A549 (cell line): Measurements from ENCODE around the gene BCAT1.

Source experiments
- BHLHE40 ChIP-seq: IDR thresholded peaks from 2 replicates; pipeline ENCODE4 v1.6.1; 2012; ENCODE audit warnings: low read depth, low read length, inconsistent platforms
- CEBPB ChIP-seq, 2 experiments: fragments of >200 bp in 1 of 2; sonication (Bioruptor Twin) in 1 of 2; formaldehyde crosslinking in 1 of 2; IDR thresholded peaks; 2 replicates each; pipeline ENCODE4 v1.6.1; 2012 to 2016
- EP300 ChIP-seq, 2 experiments: fragments of >200 bp; sonication (Bioruptor Twin); formaldehyde crosslinking; IDR thresholded peaks; 2 replicates in 1 of 2; 3 replicates in 1 of 2; pipeline ENCODE4 v1.6.1; 2016 to 2017
- HMGXB4 ChIP-seq: fragments of 250-450 bp; sonication (Bioruptor Pico); IDR thresholded peaks from 2 replicates; pipeline ENCODE4 v1.5.0; 2021; ENCODE audit warnings: mild to moderate bottlenecking, moderate library complexity, borderline replicate concordance
- JUNB ChIP-seq: fragments of >200 bp; sonication (Bioruptor Twin); formaldehyde crosslinking; IDR thresholded peaks from 2 replicates; pipeline ENCODE4 v1.6.1; 2016
- KDM1A ChIP-seq: fragments of 200-600 bp; sonication (generic); IDR thresholded peaks from 2 replicates; pipeline ENCODE4 v1.6.1; 2016; ENCODE audit warnings: low read depth, mild to moderate bottlenecking
- MAFK ChIP-seq: fragments of 450-650 bp; IDR thresholded peaks from 2 replicates; pipeline ENCODE4 v1.6.1; 2014; ENCODE audit not compliant: partially characterized antibody
- POLR2A ChIP-seq: IDR thresholded peaks from 2 replicates; pipeline ENCODE4 v1.6.1; 2012; ENCODE audit warnings: mild to moderate bottlenecking, low read length
- RAD21 ChIP-seq, 2 experiments: fragments of >200 bp in 1 of 2; sonication (Bioruptor Twin) in 1 of 2; formaldehyde crosslinking in 1 of 2; IDR thresholded peaks in 1 of 2; conservative IDR thresholded peaks in 1 of 2; 2 replicates in 1 of 2; 3 replicates in 1 of 2; pipeline ENCODE4 v1.6.1; 2012 to 2018; ENCODE audit warnings: inconsistent platforms in 1 of 2
- REST ChIP-seq: fragments of 200-600 bp; sonication (generic); IDR thresholded peaks from 2 replicates; pipeline ENCODE4 v1.6.1; 2016; ENCODE audit warnings: antibody characterized with exemption, mild to moderate bottlenecking, moderate library complexity
- TF ChIP-seq, protein P1 (sequence below): fragments of >200 bp; sonication (Bioruptor Twin); formaldehyde crosslinking; IDR thresholded peaks from 3 replicates; pipeline ENCODE4 v1.5.1; 2016
- TF ChIP-seq, protein P2 (sequence below): IDR thresholded peaks from 2 replicates; pipeline ENCODE4 v1.6.1; 2012

GRCh38 chr12:24879644-24880043 lies 69.3 kb downstream of the BCAT1 start:
- no peak for TF ChIP-seq POLR2A
- TF ChIP-seq, protein P1, sequence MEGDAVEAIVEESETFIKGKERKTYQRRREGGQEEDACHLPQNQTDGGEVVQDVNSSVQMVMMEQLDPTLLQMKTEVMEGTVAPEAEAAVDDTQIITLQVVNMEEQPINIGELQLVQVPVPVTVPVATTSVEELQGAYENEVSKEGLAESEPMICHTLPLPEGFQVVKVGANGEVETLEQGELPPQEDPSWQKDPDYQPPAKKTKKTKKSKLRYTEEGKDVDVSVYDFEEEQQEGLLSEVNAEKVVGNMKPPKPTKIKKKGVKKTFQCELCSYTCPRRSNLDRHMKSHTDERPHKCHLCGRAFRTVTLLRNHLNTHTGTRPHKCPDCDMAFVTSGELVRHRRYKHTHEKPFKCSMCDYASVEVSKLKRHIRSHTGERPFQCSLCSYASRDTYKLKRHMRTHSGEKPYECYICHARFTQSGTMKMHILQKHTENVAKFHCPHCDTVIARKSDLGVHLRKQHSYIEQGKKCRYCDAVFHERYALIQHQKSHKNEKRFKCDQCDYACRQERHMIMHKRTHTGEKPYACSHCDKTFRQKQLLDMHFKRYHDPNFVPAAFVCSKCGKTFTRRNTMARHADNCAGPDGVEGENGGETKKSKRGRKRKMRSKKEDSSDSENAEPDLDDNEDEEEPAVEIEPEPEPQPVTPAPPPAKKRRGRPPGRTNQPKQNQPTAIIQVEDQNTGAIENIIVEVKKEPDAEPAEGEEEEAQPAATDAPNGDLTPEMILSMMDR = no peak
- no peak for TF ChIP-seq RAD21 (conservative IDR thresholded peaks at IDR 0.05 in 1 of 2, IDR thresholded peaks at IDR 0.05 in 1 of 2)
- TF ChIP-seq JUNB = no peak
- TF ChIP-seq MAFK = no peak
- TF ChIP-seq KDM1A = no peak
- TF ChIP-seq EP300 (IDR thresholded peaks at IDR 0.05) = no peak
- no peak for TF ChIP-seq BHLHE40
- TF ChIP-seq, protein P2, sequence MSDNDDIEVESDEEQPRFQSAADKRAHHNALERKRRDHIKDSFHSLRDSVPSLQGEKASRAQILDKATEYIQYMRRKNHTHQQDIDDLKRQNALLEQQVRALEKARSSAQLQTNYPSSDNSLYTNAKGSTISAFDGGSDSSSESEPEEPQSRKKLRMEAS = no peak
- no peak for TF ChIP-seq CEBPB (IDR thresholded peaks at IDR 0.05)
- TF ChIP-seq HMGXB4 (CRISPR knock-in tag) = no peak
- TF ChIP-seq REST = no peak
